ENCODE measurements around the gene ICAM4. TPM values are rescaled to one million over a fixed set of nuclear protein-coding genes. Genes with fewer than 3 reads are reported as not detected.

ICAM4 gene
- total and polyA plus RNA-seq, 2 of the 13 experiments (the other 11 are each of a cell fraction or from before 2014, with no cell fraction given) = 2.9 to 4.0 TPM

GRCh38 chr19:10238172-10238783 is 48.5 kb upstream of the ICAM4 start (continued):
- TF ChIP-seq ZNF646 (CRISPR knock-in tag; IDR thresholded peaks at IDR 0.05) (no peak), ARNT2 (CRISPR knock-in tag; IDR thresholded peaks at IDR 0.05; ENCODE audit: low read depth) (no peak), ZNF230 (CRISPR knock-in tag; IDR thresholded peaks at IDR 0.05) (no peak), PRMT3 (CRISPR knock-in tag; IDR thresholded peaks at IDR 0.05; ENCODE audit: borderline replicate concordance, low read depth) (no peak), ZMYM3 (CRISPR knock-in tag; IDR thresholded peaks at IDR 0.05) (peak; percentile 87)
- TF ChIP-seq, protein P1, sequence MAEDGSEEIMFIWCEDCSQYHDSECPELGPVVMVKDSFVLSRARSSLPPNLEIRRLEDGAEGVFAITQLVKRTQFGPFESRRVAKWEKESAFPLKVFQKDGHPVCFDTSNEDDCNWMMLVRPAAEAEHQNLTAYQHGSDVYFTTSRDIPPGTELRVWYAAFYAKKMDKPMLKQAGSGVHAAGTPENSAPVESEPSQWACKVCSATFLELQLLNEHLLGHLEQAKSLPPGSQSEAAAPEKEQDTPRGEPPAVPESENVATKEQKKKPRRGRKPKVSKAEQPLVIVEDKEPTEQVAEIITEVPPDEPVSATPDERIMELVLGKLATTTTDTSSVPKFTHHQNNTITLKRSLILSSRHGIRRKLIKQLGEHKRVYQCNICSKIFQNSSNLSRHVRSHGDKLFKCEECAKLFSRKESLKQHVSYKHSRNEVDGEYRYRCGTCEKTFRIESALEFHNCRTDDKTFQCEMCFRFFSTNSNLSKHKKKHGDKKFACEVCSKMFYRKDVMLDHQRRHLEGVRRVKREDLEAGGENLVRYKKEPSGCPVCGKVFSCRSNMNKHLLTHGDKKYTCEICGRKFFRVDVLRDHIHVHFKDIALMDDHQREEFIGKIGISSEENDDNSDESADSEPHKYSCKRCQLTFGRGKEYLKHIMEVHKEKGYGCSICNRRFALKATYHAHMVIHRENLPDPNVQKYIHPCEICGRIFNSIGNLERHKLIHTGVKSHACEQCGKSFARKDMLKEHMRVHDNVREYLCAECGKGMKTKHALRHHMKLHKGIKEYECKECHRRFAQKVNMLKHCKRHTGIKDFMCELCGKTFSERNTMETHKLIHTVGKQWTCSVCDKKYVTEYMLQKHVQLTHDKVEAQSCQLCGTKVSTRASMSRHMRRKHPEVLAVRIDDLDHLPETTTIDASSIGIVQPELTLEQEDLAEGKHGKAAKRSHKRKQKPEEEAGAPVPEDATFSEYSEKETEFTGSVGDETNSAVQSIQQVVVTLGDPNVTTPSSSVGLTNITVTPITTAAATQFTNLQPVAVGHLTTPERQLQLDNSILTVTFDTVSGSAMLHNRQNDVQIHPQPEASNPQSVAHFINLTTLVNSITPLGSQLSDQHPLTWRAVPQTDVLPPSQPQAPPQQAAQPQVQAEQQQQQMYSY (CRISPR knock-in tag; IDR thresholded peaks at IDR 0.05) = no peak
- TF ChIP-seq, protein P2, sequence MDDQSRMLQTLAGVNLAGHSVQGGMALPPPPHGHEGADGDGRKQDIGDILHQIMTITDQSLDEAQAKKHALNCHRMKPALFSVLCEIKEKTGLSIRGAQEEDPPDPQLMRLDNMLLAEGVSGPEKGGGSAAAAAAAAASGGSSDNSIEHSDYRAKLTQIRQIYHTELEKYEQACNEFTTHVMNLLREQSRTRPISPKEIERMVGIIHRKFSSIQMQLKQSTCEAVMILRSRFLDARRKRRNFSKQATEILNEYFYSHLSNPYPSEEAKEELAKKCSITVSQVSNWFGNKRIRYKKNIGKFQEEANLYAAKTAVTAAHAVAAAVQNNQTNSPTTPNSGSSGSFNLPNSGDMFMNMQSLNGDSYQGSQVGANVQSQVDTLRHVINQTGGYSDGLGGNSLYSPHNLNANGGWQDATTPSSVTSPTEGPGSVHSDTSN (CRISPR knock-in tag; IDR thresholded peaks at IDR 0.05; ENCODE audit: borderline replicate concordance) = no peak
- TF ChIP-seq, protein P3, sequence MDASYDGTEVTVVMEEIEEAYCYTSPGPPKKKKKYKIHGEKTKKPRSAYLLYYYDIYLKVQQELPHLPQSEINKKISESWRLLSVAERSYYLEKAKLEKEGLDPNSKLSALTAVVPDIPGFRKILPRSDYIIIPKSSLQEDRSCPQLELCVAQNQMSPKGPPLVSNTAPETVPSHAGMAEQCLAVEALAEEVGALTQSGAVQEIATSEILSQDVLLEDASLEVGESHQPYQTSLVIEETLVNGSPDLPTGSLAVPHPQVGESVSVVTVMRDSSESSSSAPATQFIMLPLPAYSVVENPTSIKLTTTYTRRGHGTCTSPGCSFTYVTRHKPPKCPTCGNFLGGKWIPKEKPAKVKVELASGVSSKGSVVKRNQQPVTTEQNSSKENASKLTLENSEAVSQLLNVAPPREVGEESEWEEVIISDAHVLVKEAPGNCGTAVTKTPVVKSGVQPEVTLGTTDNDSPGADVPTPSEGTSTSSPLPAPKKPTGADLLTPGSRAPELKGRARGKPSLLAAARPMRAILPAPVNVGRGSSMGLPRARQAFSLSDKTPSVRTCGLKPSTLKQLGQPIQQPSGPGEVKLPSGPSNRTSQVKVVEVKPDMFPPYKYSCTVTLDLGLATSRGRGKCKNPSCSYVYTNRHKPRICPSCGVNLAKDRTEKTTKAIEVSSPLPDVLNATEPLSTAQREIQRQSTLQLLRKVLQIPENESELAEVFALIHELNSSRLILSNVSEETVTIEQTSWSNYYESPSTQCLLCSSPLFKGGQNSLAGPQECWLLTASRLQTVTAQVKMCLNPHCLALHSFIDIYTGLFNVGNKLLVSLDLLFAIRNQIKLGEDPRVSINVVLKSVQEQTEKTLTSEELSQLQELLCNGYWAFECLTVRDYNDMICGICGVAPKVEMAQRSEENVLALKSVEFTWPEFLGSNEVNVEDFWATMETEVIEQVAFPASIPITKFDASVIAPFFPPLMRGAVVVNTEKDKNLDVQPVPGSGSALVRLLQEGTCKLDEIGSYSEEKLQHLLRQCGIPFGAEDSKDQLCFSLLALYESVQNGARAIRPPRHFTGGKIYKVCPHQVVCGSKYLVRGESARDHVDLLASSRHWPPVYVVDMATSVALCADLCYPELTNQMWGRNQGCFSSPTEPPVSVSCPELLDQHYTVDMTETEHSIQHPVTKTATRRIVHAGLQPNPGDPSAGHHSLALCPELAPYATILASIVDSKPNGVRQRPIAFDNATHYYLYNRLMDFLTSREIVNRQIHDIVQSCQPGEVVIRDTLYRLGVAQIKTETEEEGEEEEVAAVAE (CRISPR knock-in tag; IDR thresholded peaks at IDR 0.05; ENCODE audit: borderline replicate concordance) = no peak
- TF ChIP-seq, protein P4, sequence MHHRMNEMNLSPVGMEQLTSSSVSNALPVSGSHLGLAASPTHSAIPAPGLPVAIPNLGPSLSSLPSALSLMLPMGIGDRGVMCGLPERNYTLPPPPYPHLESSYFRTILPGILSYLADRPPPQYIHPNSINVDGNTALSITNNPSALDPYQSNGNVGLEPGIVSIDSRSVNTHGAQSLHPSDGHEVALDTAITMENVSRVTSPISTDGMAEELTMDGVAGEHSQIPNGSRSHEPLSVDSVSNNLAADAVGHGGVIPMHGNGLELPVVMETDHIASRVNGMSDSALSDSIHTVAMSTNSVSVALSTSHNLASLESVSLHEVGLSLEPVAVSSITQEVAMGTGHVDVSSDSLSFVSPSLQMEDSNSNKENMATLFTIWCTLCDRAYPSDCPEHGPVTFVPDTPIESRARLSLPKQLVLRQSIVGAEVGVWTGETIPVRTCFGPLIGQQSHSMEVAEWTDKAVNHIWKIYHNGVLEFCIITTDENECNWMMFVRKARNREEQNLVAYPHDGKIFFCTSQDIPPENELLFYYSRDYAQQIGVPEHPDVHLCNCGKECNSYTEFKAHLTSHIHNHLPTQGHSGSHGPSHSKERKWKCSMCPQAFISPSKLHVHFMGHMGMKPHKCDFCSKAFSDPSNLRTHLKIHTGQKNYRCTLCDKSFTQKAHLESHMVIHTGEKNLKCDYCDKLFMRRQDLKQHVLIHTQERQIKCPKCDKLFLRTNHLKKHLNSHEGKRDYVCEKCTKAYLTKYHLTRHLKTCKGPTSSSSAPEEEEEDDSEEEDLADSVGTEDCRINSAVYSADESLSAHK (CRISPR knock-in tag; IDR thresholded peaks at IDR 0.05; ENCODE audit: borderline replicate concordance) = no peak
